Neural cell (in vitro differentiated cells): ENCODE measurements around the gene NPEPPS.

ENCODE experiments used
- CTCF ChIP-seq: fragments of 450-650 bp; IDR thresholded peaks from 2 replicates; pipeline ENCODE4 v1.5.1; 2014; ENCODE audit warnings: antibody characterized with exemption, mild to moderate bottlenecking, moderate library complexity; ENCODE audit not compliant: poor library complexity, severe bottlenecking
- EP300 ChIP-seq: fragments of 450-650 bp; conservative IDR thresholded peaks from 2 replicates; pipeline ENCODE4 v1.6.1; 2014; ENCODE audit warnings: antibody characterized with exemption, mild to moderate bottlenecking, moderate library complexity; ENCODE audit not compliant: poor library complexity, severe bottlenecking
- EZH2 ChIP-seq: fragments of 200-600, 300-800 bp; shearing (Covaris generic), sonication (generic); IDR thresholded peaks from 2 replicates; pipeline ENCODE4 v1.6.1; 2014; ENCODE audit warnings: antibody characterized with exemption, low read length, borderline replicate concordance, mild to moderate bottlenecking; ENCODE audit not compliant: insufficient read depth, poor library complexity, severe bottlenecking
- RAD21 ChIP-seq: fragments of 450-650 bp; conservative IDR thresholded peaks from 2 replicates; pipeline ENCODE4 v1.6.1; 2014; ENCODE audit warnings: antibody characterized with exemption, mild to moderate bottlenecking, moderate library complexity
- TAF1 ChIP-seq: IDR thresholded peaks from 2 replicates; pipeline ENCODE4 v1.6.1; 2012; ENCODE audit warnings: low read depth

GRCh38 chr17:47665655-47666054, 134.7 kb downstream of the NPEPPS start:
- TF ChIP-seq EZH2 = no peak
- TF ChIP-seq CTCF = no peak
- TF ChIP-seq TAF1 = no peak
- TF ChIP-seq EP300 = no peak
- no peak for TF ChIP-seq RAD21
